Myocyte (in vitro differentiated cells): ENCODE data around the gene TTC7B. TPM values are rescaled to one million over a fixed set of nuclear protein-coding genes. Genes with fewer than 3 reads are reported as not detected.
A peak's percentile ranks its signal among the peaks of the same experiment; 100 is the strongest.
"Not testable (repeated sequence)": the region's sequence is repeated elsewhere in the genome, so short reads cannot be mapped to it uniquely, and the experiment has no call there.

Experiments
- DNase-seq: peaks from one replicate; pipeline ENCODE4 v3.0.0-alpha.2; 2012; ENCODE audit warnings: low read depth
- total RNA-seq: library from RNA; depleted of rRNA; stranded (reverse); fragments of >200 nt; gene quantifications from 2 replicates; pipeline ENCODE4 v1.2.3, GENCODE V29; 2014

Gene TTC7B
- total RNA-seq, 1 donor from 2014 or later: 40.6 TPM

GRCh38 chr14:90534091-90534837 lies 282.0 kb downstream of the TTC7B start:
- peak; percentile 79 for DNase-seq

GRCh38 chr14:90533591-90534021 lies 282.6 kb downstream of the TTC7B start:
- no peak for DNase-seq

GRCh38 chr14:90532826-90533525 lies 283.3 kb downstream of the TTC7B start:
- no peak for DNase-seq

DNA sequence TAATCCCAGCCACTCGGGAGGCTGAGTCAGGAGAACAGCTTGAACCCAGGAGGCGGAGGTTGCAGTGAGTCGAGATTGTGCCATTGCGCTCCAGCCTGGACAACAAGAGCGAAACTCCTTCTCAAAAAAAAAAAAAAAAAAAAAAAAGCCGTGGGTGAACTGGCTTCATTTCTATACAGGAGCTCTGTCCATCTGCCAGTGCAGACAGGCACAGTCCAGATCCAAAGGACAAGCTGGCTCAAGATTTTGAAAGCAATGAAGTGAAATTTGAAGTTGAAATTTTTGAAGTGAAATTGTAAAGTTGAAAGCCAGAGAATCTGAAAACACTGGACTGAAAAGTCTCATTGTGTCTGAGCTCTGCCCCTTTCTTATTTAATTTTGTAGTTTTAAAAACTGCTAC lies 284.7 kb downstream of the TTC7B start:
- DNase-seq: no peak

DNA sequence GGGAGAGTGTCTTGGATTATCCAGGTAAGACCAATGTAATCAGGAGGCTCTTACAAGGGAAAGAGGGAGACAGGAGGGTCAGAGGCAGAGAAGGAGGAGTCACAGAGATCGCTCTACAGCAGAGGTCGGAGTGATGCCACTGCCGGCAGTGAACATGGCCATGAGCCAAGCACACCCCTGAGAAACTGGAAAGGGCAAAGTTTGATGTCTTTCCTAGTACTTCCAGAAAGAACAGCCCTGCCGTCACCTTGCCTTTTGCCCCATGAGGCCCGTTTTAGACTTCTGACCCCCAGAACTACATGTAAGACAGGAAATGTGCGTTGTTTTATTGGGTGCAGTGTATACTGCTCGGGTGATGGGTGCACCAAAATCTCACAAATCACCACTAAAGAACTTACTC lies 285.7 kb downstream of the TTC7B start:
- DNase-seq: no peak

DNA sequence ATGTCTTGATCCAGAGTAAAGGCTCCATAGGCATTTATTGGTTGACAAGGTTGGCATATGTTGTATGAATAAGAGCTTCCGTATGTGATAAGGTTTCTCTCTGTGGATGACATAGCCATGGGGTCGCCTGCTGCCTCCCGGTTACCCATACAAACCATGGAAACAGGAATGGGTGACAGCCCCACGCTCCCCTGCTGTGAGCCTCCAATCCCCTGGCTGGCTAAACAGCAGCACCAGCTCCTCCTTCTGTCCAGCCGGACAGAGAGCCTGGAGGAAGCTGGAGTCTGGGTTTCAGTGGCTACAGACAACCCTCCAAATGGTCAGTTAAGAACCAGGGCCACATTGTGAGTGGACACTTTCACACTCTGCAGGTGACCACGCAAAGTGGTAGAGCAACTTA lies 288.3 kb downstream of the TTC7B start:
- no peak for DNase-seq

- DNase-seq: not testable (repeated sequence)
These were observed 289.7 kb downstream of the TTC7B start for GRCh38 chr14:90526536-90526935.

- DNase-seq: not testable (repeated sequence)
These were observed 290.7 kb downstream of the TTC7B start for GRCh38 chr14:90525353-90526028.

GRCh38 chr14:90523961-90524875 lies 292.0 kb downstream of the TTC7B start:
- DNase-seq: no peak

GRCh38 chr14:90523544-90523943 lies 292.7 kb downstream of the TTC7B start:
- DNase-seq: peak; percentile 59

GRCh38 chr14:90522571-90523191 lies 293.5 kb downstream of the TTC7B start:
- peak; percentile 67 for DNase-seq

GRCh38 chr14:90521930-90522483 lies 294.2 kb downstream of the TTC7B start:
- DNase-seq: no peak

- no peak for DNase-seq
These were observed 294.9 kb downstream of the TTC7B start for GRCh38 chr14:90521084-90521929.

GRCh38 chr14:90520326-90520725 lies 295.9 kb downstream of the TTC7B start:
- no peak for DNase-seq

DNA sequence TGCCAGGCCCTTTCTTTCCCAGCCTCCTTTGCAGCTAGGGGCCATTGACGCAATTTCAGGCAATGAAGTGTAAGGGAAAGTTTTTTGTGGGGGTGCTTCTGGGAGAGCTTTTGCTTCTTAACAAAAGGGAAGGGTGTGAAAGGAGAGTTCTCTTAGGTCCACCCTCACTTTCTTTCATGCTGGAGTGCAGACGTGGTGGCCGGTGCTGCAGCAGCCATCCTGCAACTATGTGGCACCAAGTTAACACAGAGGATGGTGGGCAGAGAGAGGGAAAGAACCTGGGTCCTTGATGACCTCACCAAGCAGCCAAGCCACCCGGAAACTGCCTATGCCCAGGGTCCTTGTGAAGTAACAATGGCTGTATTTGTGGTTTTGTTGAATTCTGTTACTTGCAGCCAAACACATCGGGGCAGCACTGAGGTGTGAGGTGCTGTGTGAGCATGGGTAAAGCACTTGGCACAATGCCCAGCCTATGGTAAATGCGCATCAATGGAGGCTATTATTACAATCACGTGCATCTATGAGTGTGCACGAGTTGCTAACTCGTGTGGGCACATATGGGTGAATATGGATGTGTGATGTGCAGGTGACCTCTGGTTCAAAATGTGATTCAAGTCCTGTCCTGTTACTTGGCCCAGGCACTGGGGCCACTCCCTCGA lies 296.8 kb downstream of the TTC7B start:
- no peak for DNase-seq

DNA sequence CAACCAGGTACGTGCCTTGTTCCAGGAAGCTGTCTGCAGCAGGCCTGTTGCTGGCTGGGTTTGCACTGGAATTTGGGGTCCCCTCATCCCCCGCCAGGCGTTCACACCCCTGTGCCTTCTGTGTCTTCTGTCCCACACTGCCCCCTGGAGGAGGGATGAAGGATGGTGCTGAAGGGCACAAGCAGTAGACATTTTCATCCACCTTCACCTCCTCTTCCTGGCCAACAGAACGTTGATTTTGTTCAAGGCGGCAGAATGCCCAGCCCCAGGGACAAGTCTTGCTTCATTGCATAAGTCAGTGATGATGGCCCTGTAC lies 297.3 kb downstream of the TTC7B start:
- no peak for DNase-seq

- DNase-seq: no peak
These were observed 297.9 kb downstream of the TTC7B start for GRCh38 chr14:90518069-90518940.
